Measurements from ENCODE around the gene AFG3L2.

DNA sequence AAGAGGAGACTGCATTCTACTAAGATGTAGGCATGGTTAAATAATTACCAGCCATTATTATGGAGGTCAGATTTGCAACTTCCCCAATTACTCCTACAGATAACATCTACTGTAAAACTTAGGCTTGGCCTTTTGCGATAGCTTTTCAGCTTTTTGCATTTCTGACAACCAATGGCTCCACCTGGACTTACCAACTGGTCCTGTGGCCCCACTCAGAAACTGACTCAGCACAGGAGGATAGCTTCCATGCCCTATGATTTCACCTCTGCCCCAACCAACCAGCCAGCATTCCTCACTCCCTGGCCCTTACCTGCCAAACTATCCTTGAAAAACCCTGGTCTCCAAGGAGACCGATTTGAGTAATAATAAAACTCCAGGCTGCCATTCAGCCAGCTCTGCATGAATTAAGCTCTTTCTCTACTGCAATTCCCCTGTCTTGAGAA is 40.8 kb downstream of the AFG3L2 start:
- TF ChIP-seq REST (IDR thresholded peaks at IDR 0.05): no peak
- TF ChIP-seq CTCF (IDR thresholded peaks at IDR 0.05; ENCODE audit: low read depth, low read length, missing input control): no peak
- no peak for TF ChIP-seq SP1 (IDR thresholded peaks at IDR 0.05)
- TF ChIP-seq FOXA1 (IDR thresholded peaks at IDR 0.05): no peak
- no peak for TF ChIP-seq FOXA2 (IDR thresholded peaks at IDR 0.05)
- TF ChIP-seq RAD21 (IDR thresholded peaks at IDR 0.05): no peak
